Mesodermal cell (in vitro differentiated cells): ENCODE measurements around the gene FHAD1.

Source experiments
- H3K27ac ChIP-seq: 2 replicates; pipeline ENCODE4 v1.7.0; 2013; ENCODE audit warnings: mild to moderate bottlenecking, low read depth, low read length, moderate library complexity; ENCODE audit not compliant: severe bottlenecking
- H3K36me3 ChIP-seq: 2 replicates; pipeline ENCODE4 v1.7.1; 2013; ENCODE audit warnings: mild to moderate bottlenecking, low read length, moderate library complexity; ENCODE audit not compliant: control insufficient read depth, insufficient read depth
- H3K4me1 ChIP-seq: one replicate; pipeline ENCODE4 v1.7.1; 2013; ENCODE audit warnings: mild to moderate bottlenecking, low read length; ENCODE audit not compliant: insufficient read depth, control insufficient read depth, poor library complexity, severe bottlenecking
- H3K4me3 ChIP-seq: 2 replicates; pipeline ENCODE4 v1.7.0; 2013; ENCODE audit warnings: low read length, control low read depth, mild to moderate bottlenecking; ENCODE audit not compliant: insufficient read depth, poor library complexity, severe bottlenecking; ENCODE audit errors: extremely low read depth
- H3K9me3 ChIP-seq: 2 replicates; pipeline ENCODE4 v1.7.1; 2013; ENCODE audit warnings: mild to moderate bottlenecking, low read length, moderate library complexity; ENCODE audit not compliant: control insufficient read depth
- WGBS, 2 experiments: methylation state at CpG; one replicate each; pipeline ENCODE4 v1.1.5; 2013; ENCODE audit warnings: missing lambda C conversion rate in 2 of 2; ENCODE audit not compliant: insufficient coverage in 2 of 2; 5-methylcytosine and 5-hydroxymethylcytosine counted together

FHAD1 gene

DNA sequence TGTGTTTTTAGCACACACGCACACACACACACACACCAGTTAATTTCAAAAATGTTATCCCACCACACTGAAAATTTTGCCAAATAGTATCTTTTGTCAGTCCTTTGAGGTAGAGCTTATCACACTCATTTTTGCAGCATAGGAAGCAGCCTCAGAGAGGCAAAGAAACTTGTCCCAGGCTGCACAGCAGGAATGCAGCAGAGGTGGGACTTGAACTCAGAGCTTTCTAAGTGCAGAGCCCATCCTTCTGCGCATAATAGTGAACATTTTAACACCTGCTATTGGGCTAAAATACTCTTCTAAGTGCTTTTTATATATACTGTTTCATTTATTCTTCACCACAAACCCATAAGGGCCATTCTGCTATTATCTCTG lies 15.0 kb downstream of the FHAD1 start:
- H3K36me3 ChIP-seq = no peaks in the 10 kb centered on the region
- WGBS, 2 experiments = 92 to 100% methylated on average over 1 to 2 of the region's 2 CpGs

DNA sequence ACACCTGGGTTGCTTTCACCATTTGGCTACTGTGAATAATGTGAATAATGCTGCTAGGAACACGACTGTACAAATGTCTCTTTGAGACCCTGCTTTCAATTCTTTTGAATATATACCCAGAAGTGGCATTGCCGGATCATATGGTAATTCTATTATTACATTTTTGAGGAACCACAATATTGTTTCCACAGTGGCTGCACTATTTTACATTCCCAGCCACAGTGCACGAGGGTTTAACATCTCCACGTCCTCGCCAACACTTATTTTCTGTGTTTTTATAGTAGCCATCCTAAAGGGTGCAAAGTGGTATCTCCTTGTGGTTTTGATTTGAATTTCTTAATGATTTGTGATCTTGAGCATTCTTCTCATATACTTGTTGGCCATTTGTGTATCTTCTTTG lies 15.7 kb downstream of the FHAD1 start:
- no peak overlapping the region for H3K27ac ChIP-seq
- no peaks in the 10 kb centered on the region for H3K4me1 ChIP-seq
- no peaks in the 10 kb centered on the region for H3K36me3 ChIP-seq
- 93% methylated on average over 3 of the region's 5 CpGs; no CpG with 5 or more reads in 1 of the 2 experiments for WGBS, 2 experiments
- H3K4me3 ChIP-seq = no peak overlapping the region
- no peaks in the 10 kb centered on the region for H3K9me3 ChIP-seq

More for the DNA sequence above, 15.0 kb downstream of the FHAD1 start:
- no peaks in the 10 kb centered on the region for H3K4me1 ChIP-seq
- no peaks in the 10 kb centered on the region for H3K9me3 ChIP-seq
- H3K4me3 ChIP-seq = no peak overlapping the region
- no peak overlapping the region for H3K27ac ChIP-seq

DNA sequence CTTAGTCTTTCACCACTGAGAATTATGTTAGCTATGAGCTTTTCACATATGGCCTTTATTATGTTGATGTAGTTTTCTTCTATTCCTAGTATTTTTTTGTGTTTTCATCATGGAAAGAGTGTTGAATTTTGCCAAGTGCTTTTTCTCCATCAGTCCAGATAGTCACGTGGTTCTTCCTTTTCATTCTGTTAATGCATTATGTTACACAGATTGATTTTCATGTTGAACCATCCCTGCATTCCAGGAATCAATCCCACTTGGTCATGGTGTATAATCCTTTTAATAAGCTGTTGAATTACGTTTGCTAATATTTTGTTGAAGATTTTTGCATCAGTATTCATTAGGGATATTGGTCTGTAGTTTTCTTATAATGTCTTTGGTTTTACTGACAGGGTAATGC lies 17.7 kb downstream of the FHAD1 start:
- Histone ChIP-seq H3K4me1 (no peaks in the 10 kb centered on the region), H3K4me3 (no peak overlapping the region), H3K27ac (no peak overlapping the region), H3K36me3 (no peaks in the 10 kb centered on the region), H3K9me3 (no peaks in the 10 kb centered on the region)
- WGBS, 2 experiments = 80 to 83% methylated on average over 1 to 2 of the region's 2 CpGs

DNA sequence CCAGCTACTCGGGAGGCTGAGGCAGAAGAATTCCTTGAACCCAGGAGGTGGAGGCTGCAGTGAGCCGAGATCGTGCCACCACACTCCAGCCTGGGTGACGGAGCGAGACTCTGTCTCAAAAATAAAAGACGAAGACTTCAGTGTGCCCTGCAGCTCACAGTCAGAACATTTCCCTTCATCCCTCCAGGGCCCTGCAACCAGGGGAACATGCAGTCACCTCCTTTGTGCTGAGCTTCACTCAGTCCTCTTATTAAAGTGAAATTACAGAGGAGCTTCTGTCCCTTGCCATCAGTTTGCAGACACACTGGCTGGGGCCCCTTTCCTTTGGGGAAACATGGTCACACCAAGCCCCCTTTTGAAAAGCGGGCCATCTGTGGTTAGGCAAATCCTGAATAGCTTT lies 24.2 kb downstream of the FHAD1 start:
- H3K4me3 ChIP-seq = no peak overlapping the region
- H3K4me1 ChIP-seq = no peaks in the 10 kb centered on the region
- WGBS, 2 experiments = 66 to 81% methylated on average over 6 to 7 of the region's 7 CpGs
- H3K9me3 ChIP-seq = no peaks in the 10 kb centered on the region
- no peaks in the 10 kb centered on the region for H3K36me3 ChIP-seq
- no peak overlapping the region for H3K27ac ChIP-seq

DNA sequence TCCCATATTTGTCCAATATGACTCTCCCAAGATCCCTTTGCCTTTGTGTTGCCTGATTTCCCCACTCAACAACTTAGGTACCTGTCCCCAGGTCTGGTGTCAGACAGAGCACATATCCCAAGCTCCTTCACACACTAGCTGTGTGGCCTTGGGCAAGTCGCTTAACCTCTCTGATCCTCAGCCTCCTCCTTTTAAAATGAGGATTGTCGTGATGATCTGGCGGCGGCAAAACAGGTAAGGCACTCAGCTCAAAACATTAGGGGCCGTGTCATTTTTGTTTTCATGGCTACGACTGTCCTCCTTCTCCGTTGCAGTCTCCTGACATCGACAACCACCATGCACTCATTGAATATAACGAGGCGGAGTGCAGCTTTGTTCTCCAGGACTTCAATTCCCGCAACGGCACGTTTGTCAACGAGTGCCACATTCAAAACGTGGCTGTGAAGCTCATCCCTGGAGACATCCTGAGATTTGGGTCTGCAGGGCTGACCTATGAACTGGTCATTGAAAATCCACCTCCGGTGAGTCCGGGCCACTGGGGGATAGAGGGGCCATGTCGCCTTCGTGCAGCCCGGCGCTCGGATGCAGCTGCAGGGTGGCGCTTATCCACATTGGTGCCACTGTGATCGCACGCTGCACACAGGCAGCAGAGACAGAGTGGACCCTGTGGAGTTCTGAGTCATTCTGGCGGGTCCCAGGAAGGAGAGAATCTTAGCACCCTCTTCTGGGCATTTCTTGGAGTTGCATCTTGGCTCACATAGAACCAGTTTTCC lies 25.2 kb downstream of the FHAD1 start:
- Histone ChIP-seq H3K9me3 (no peaks in the 10 kb centered on the region), H3K4me1 (no peaks in the 10 kb centered on the region), H3K4me3 (no peak overlapping the region), H3K27ac (no peak overlapping the region), H3K36me3 (no peaks in the 10 kb centered on the region)
- 35 to 40% methylated on average over 22 to 26 of the region's 26 CpGs for WGBS, 2 experiments

DNA sequence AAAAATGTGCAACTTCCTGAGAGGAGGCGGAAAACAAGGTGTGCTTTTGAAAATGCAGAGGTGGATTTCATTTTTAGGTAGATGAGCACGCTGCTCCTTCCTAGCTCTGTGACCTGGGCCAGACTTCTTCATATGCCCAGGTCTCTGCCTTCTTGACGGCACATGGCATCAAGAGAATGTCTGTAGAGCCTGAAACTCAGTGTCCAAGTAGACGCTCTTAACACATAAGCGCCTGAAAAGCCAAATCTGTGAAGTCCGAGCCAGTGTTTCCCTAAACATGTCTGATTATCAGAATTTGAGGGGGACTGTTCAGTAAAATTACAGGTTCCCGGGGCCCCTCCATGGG lies 25.7 kb downstream of the FHAD1 start:
- Histone ChIP-seq H3K4me3 (no peak overlapping the region), H3K9me3 (no peaks in the 10 kb centered on the region), H3K36me3 (no peaks in the 10 kb centered on the region), H3K4me1 (no peaks in the 10 kb centered on the region), H3K27ac (no peak overlapping the region)
- WGBS, 2 experiments = 58 to 60% methylated on average over 5 to 6 of the region's 7 CpGs

DNA sequence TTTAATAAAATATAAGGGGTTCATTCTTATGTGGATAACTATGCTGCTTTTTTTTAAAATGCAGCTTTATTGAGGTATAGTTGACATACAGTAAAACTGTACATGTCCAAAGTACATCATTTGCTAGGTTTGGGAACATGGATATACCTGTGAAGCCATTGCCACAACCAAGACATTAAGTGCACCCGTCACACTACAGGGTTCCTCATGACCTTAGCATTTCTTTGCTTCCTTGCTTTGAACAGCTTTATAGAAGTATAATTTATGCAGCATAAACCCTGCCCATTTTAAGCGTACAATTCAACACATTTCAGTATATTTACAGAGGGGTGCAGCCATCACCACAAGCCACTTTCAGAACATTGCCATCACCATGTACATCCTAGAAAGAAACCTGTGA lies 26.3 kb downstream of the FHAD1 start:
- Histone ChIP-seq H3K27ac (no peak overlapping the region), H3K36me3 (no peaks in the 10 kb centered on the region), H3K4me3 (no peak overlapping the region), H3K4me1 (no peaks in the 10 kb centered on the region), H3K9me3 (no peaks in the 10 kb centered on the region)
- WGBS, 2 experiments = 88% methylated on average over 2 of the region's 2 CpGs; no CpG with 5 or more reads in 1 of the 2 experiments

DNA sequence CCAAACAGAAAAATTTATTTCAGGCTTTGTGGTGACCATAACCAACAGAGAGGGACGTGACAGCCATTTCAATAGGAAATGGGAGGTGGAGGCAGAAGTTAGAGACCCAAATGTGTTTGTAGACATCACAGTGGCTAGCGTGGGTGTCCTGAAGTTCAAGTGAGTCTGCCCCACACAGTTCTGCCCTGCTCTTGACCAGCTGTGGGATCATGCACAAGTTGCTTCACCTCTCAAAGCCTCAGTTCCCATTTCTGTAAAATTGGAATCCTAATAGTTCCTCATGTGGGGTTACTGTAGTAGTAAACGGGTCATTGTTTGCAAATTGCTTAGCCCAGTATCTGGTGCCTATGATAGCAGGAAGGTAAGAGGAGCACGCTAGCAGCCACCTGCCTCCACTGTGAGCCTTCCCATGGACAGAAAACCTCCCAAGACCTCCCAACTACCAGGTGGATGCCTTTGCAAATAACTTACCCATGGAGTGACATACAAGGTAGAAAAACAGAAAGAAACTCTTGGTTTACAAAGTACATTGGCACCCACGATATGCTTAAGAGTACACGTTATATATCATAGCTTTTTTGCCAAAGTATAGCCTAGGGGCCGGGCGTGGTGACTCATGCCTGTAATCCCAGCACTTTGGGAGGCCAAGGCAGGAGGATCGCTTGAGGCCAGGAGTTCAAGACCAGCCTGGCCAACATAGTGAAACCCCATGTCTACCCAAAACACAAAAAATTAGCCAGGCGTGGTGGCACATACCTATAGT lies 29.1 kb downstream of the FHAD1 start:
- Histone ChIP-seq H3K4me1 (no peaks in the 10 kb centered on the region), H3K9me3 (no peaks in the 10 kb centered on the region), H3K27ac (no peak overlapping the region), H3K36me3 (no peaks in the 10 kb centered on the region), H3K4me3 (no peak overlapping the region)
- 77 to 85% methylated on average over 8 to 9 of the region's 10 CpGs for whole genome bisulfite sequencing, 2 experiments

DNA sequence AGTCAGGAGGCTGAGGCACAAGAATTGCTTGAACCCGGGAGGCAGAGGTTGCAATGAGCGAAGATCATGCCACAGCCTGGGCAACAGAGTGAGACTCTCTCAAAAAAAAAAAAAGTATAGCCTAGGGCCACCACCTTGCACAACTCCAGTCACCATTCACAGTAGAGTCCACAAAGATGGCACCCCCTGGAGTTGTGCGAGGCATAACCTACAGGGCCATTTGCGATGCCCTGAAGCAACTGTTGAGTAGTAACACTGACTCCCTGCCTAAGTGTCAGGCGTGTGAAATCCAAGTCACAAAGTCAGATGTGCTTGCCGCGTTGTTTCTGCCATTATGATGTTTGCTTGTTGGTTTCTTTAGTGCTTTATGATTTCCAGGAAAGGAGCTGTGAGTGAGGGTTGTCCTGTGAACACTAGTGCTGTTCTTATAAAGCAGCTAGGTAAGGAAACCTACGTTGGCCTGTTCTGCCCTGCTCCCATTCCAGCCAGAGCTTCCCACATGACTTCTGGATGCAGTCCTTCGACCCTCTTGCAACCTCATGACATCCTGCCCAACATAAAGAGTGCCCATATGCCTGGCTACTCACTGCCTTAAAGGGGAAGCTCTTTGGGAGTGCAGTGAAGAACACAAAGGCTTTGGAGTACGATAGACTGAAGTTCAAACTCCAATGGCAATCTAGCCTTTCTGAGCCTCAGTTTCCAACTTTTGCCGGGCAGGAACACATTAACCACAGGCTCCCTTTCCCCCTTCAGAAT lies 29.8 kb downstream of the FHAD1 start:
- Histone ChIP-seq H3K27ac (no peak overlapping the region), H3K4me3 (no peak overlapping the region), H3K9me3 (no peaks in the 10 kb centered on the region), H3K36me3 (no peaks in the 10 kb centered on the region), H3K4me1 (no peaks in the 10 kb centered on the region)
- 91 to 92% methylated on average over 9 to 10 of the region's 11 CpGs for WGBS, 2 experiments

DNA sequence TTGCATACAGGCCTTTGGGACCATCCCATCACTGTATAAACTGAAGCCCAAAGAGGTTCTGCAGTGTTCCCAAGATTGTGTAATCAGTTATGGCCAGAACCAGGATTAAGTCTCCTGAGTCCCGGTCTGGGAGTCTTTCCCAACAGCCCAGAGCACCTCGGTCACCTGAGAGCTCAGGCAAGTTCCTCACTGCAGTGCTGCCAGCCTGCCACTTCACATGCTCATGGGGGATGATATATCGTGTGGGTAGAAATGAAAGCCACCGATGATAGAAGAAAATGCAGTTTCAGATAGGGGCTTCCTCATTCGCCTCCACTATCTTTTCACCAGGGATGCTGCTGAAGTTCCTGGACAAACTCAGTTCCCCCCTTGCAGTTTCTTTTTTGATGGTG lies 30.4 kb downstream of the FHAD1 start:
- no peaks in the 10 kb centered on the region for H3K4me1 ChIP-seq
- no peaks in the 10 kb centered on the region for H3K36me3 ChIP-seq
- H3K9me3 ChIP-seq = no peaks in the 10 kb centered on the region
- no peak overlapping the region for H3K4me3 ChIP-seq
- H3K27ac ChIP-seq = no peak overlapping the region
- WGBS, 2 experiments = 92 to 100% methylated on average over 2 to 4 of the region's 5 CpGs
